Measurements from ENCODE around the gene LELP1. TPM values are rescaled to one million over a fixed set of nuclear protein-coding genes. Genes with fewer than 3 reads are reported as not detected.

Gene LELP1
- total RNA-seq, 1 experiment from 2014 or later: not detected

- DNase-seq (ENCODE audit: low read depth): peak; percentile 31
These were observed 26.0 kb downstream of the LELP1 start for GRCh38 chr1:153229076-153229829.

GRCh38 chr1:153231363-153231762 lies 28.1 kb downstream of the LELP1 start:
- DNase-seq (ENCODE audit: low read depth): no peak

DNA sequence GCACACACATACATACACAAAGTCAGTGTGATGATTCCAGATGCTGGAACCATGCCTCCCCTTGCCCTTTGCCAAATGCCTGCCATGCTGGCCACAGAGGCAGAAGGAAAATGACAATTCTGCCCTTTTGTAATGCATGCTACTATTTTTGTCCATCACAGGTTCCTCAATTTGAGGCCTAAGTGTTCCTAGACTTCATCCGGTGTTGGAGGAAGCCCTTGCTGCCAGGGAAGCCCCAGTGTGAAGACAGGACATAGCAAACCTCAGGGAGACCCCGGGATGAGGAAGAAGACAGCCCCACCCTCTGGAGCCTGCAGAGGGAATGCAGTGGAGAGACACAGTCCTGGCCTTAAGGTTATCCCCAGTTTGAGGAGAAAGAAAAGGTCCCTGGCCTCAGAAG lies 28.6 kb downstream of the LELP1 start:
- no peak for DNase-seq (ENCODE audit: low read depth)

DNA sequence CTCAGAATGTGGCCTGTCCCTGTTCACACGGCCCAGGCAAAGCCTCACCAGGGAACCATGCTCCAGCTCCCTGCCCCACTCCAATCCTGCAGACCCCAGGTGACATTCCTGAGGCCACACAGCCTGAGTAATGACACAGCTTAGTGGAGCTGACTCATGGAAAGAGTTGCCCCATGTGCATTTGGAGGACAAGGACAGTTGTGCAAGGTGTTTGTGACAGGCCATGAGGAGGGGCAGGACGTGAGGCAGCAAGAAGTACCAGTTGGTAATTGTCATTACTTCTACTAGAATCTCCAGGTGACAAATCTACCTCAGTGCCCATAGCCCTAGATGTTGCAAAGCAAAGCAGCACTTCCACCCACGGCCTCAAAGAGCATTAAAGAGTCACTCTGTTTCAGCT lies 29.3 kb downstream of the LELP1 start:
- no peak for DNase-seq (ENCODE audit: low read depth)

GRCh38 chr1:153233448-153233847 lies 30.2 kb downstream of the LELP1 start:
- no peak for DNase-seq (ENCODE audit: low read depth)

- DNase-seq (ENCODE audit: low read depth): no peak
These were observed 35.3 kb downstream of the LELP1 start for GRCh38 chr1:153238527-153238926.

DNA sequence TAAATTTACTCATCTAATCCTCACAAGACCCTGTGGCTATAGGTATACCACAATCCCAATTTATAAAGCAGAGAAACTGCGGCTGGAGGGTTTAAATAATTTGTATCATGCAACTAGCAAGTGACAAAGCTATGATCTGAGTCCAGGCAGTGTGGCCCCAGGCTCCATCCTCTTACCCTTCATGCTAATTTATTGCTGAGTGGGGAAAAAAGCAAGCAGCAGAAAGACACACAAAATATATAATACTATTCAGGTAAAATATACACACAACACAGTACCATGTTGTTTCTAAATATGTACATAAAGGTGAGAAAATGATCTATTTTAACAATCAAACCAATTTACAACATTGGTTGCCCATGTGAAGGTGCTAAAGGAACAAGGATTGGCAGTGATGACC lies 38.9 kb downstream of the LELP1 start:
- DNase-seq (ENCODE audit: low read depth): no peak

DNA sequence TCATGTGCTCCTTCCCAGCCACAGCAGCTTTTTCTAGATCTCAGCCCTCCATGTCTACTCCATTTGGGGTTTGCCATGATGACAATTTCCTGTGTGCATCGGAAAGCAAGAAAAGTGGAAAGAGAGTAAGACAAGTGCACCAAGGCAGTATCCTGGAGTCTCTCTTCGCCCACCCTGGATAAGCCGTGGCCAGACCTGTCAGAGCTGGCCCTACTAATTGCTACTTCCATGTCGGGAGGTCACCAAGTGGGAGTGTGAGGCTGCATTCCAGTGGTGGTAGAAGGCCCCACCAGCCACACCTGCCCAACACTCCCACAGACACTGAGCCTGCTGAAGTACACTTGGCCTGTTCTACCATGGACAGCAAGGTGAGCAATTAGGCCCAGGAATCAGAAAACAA lies 42.2 kb downstream of the LELP1 start:
- no peak for DNase-seq (ENCODE audit: low read depth)

DNA sequence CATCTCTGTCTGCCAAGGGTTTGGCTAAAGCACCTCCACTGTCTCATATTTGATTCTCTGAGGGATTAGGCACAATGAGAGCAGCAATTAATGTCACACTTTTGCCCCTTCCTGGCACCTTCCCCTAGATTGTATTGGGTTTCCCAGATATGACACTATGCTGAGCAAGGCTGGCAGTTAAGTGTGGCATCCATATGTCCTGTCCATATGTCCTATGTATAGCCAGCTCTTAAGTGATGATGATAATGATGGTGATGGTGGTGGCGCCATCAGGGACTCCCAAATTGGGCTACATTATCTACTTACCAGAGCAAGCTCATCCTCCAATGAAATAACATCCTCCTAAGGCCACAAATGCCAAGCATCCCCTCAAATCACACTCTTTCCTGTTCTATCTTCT lies 42.8 kb downstream of the LELP1 start:
- DNase-seq (ENCODE audit: low read depth): no peak

DNA sequence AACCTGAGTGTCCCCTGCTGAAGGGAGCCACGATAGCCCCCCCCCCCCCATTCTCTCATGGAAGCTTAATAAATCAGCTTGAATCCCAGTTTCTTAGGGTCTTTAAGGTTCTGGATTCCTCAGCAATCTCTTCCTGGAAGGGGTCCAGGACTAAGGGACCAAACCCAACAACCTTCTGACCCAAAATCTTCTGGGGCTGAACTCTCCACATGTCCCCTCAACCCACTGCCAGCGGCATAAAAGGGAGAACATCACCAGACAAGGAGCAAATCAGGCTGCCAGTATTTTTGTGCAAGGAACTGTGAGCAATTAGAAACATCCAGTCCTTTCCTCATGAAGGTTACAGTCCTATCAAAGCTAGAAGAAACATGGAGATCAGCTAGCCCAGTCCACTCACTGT lies 43.6 kb downstream of the LELP1 start:
- DNase-seq (ENCODE audit: low read depth): no peak

GRCh38 chr1:153248176-153248879 lies 45.1 kb downstream of the LELP1 start:
- DNase-seq (ENCODE audit: low read depth): no peak

GRCh38 chr1:153250166-153250565 lies 46.9 kb downstream of the LELP1 start:
- no peak for DNase-seq (ENCODE audit: low read depth)

GRCh38 chr1:153251087-153251486 lies 47.9 kb downstream of the LELP1 start:
- no peak for DNase-seq (ENCODE audit: low read depth)

DNA sequence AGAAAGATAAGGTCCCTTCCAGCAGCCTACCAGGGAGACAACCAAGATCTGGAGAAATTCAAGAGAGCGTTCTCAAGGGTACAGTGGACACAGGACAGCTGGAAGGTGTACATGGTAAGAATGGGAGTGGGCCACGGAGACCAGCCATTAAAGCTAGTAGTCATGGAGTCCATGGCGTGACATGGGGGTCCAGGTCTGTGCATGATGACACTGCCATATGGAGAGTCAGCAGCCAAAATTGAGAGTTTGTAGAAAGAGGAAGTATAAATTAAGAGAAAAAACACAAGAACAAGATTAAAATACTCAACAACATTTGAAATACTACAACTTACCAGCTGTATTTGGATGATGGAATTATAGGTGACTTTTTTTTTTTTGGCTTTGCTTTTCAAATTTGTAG lies 48.3 kb downstream of the LELP1 start:
- DNase-seq (ENCODE audit: low read depth): no peak

GRCh38 chr1:153251988-153252387 lies 48.8 kb downstream of the LELP1 start:
- no peak for DNase-seq (ENCODE audit: low read depth)

DNA sequence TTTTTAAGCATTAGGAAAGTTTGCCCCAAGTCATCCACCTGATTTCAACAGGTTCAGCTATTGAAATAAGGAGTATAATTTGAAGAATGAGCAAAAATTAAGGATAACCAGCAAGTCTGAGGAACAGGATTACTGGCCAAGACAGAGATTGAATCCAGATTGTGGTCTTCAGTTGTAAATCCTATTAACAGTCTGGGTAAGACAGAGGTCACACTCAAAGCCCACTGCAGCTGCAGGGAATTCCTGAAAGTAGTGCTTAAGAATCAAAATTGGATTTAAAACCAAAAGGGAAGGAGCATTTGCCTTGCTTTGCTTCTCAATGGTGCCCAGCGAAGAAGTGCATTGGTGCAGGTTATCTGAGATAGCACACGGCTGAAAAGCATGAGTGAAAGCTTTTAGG lies 49.8 kb downstream of the LELP1 start:
- no peak for DNase-seq (ENCODE audit: low read depth)

- no peak for DNase-seq (ENCODE audit: low read depth)
These were observed 50.5 kb downstream of the LELP1 start for GRCh38 chr1:153253693-153254092.

Other genes with a start within 250 kb of the LELP1 start
- not detected in 2 replicates for gene SPRR4, start 232.8 kb upstream of the LELP1 start, total RNA-seq (2014; rRNA removed; shearing (Covaris generic))
- gene SPRR1A, start 219.3 kb upstream of the LELP1 start, total RNA-seq (2014; rRNA removed; shearing (Covaris generic)): not detected in 2 replicates
- gene SPRR3, start 201.7 kb upstream of the LELP1 start, total RNA-seq (2014; rRNA removed; shearing (Covaris generic)): not detected in 2 replicates
- gene SPRR1B, start 172.2 kb upstream of the LELP1 start, total RNA-seq (2014; rRNA removed; shearing (Covaris generic)): not detected in 2 replicates
- gene SPRR2D, start 162.3 kb upstream of the LELP1 start, total RNA-seq (2014; rRNA removed; shearing (Covaris generic)): not detected in 2 replicates
- gene SPRR2A, start 145.9 kb upstream of the LELP1 start, total RNA-seq (2014; rRNA removed; shearing (Covaris generic)): not detected in 2 replicates
- not detected in 2 replicates for gene SPRR2B, start 131.8 kb upstream of the LELP1 start, total RNA-seq (2014; rRNA removed; shearing (Covaris generic))
- not detected in 2 replicates for gene SPRR2E, start 108.9 kb upstream of the LELP1 start, total RNA-seq (2014; rRNA removed; shearing (Covaris generic))
- not detected in 2 replicates for gene SPRR2F, start 89.9 kb upstream of the LELP1 start, total RNA-seq (2014; rRNA removed; shearing (Covaris generic))
- not detected in 2 replicates for gene SPRR2G, start 52.5 kb upstream of the LELP1 start, total RNA-seq (2014; rRNA removed; shearing (Covaris generic))
- 0.11 TPM in 1 of 2 replicates, not detected in the other for gene PRR9, start 14.2 kb downstream of the LELP1 start, total RNA-seq (2014; rRNA removed; shearing (Covaris generic))
- not detected in 2 replicates for gene LORICRIN, start 56.3 kb downstream of the LELP1 start, total RNA-seq (2014; rRNA removed; shearing (Covaris generic))
- not detected in 2 replicates for gene PGLYRP3, start 109.5 kb downstream of the LELP1 start, total RNA-seq (2014; rRNA removed; shearing (Covaris generic))
- gene PGLYRP4, start 145.4 kb downstream of the LELP1 start, total RNA-seq (2014; rRNA removed; shearing (Covaris generic)): not detected in 2 replicates
- gene S100A9, start 154.4 kb downstream of the LELP1 start, total RNA-seq (2014; rRNA removed; shearing (Covaris generic)): not detected in 2 replicates
- not detected in 2 replicates for gene S100A12, start 172.2 kb downstream of the LELP1 start, total RNA-seq (2014; rRNA removed; shearing (Covaris generic))
- gene S100A8, start 187.6 kb downstream of the LELP1 start, total RNA-seq (2014; rRNA removed; shearing (Covaris generic)): not detected in 2 replicates
- gene S100A7A, start 213.1 kb downstream of the LELP1 start, total RNA-seq (2014; rRNA removed; shearing (Covaris generic)): not detected in 2 replicates